ENCODE results near the gene TLCD3A.
"Not testable (repeated sequence)": the region's sequence is repeated elsewhere in the genome, so short reads cannot be mapped to it uniquely, and the experiment has no call there.

The TLCD3A gene

DNA sequence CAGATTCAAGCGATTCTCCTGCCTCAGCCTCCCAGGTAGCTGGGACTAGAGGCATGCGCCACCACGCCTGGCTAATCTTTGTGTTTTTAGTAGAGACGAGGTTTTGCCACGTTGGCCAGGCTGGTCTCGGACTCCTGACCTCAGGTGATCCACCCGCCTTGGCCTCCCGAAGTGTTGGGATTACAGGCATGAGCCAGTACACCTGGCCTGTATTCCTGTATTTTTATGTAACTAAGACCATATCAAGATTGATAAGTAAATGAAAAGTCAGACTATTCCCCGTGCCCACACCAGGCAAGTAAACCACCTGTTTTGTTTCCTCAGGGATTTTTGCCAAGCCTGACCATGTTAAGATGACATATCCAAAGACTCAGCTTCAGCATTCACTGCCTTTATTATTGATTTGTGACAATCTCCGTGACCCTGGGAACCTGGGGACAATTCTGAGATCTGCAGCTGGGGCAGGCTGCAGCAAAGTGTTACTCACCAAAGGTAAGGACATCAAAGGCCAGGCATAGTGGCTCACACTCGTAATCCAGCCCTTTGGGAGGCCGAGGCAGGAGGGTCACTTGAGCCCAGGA, 55.3 kb downstream of the TLCD3A start:
- DNase-seq (ENCODE audit: low read depth in 1 of 2, low spot score in 1 of 2), result no peak

DNA sequence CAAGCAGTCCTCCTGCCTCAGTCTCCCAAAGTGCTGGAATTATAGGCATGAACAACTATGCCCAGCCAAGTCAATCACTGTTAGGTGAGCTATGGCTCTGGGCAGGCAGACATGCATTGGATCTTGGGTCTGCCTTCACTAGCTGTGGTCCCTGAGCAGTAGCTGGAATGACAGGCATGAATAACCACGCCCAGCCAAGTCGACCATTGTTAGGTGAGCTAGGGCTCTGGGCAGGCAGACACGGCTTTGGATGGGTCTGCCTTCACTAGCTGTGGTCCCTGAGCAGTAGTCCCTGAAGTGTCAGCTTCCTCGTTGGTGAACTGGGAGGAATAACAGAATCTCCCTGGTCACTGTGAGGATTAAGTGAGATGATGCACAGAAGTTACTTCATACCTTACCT, 56.2 kb downstream of the TLCD3A start:
- no peak for DNase-seq (ENCODE audit: low read depth in 1 of 2, low spot score in 1 of 2)

DNA sequence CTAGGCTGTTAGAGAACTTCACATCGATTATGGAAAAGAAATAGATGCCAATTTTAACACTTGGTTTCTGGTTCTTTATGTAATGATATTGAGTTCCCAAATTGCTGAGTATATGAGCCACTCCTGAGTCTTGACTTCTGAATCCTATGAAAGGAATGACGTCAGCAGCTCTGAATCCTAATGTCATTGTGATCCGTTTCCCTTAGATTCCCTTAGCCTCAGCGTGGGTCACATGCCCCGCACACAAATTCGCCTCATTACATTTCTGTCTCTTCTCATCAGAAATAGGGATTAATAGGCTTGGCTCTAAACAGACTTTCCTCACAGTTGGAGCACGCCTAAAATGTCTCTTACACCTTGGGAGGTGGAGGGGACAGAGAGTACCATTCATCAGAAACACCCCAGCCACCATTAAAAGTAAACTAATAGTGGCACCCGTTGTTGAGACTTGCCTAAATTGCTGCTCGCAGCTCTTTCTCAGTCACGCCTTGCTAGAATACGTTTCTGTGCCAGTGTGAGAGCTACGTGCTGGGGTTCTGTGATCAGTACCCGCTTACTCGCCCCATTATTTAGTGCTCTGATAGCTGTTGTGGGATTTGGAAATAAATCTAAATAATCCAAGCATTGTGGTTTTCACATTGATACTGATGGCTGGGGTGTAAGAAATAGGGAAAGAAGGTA, 56.9 kb downstream of the TLCD3A start:
- no peak for DNase-seq (ENCODE audit: low read depth in 1 of 2, low spot score in 1 of 2)

DNA sequence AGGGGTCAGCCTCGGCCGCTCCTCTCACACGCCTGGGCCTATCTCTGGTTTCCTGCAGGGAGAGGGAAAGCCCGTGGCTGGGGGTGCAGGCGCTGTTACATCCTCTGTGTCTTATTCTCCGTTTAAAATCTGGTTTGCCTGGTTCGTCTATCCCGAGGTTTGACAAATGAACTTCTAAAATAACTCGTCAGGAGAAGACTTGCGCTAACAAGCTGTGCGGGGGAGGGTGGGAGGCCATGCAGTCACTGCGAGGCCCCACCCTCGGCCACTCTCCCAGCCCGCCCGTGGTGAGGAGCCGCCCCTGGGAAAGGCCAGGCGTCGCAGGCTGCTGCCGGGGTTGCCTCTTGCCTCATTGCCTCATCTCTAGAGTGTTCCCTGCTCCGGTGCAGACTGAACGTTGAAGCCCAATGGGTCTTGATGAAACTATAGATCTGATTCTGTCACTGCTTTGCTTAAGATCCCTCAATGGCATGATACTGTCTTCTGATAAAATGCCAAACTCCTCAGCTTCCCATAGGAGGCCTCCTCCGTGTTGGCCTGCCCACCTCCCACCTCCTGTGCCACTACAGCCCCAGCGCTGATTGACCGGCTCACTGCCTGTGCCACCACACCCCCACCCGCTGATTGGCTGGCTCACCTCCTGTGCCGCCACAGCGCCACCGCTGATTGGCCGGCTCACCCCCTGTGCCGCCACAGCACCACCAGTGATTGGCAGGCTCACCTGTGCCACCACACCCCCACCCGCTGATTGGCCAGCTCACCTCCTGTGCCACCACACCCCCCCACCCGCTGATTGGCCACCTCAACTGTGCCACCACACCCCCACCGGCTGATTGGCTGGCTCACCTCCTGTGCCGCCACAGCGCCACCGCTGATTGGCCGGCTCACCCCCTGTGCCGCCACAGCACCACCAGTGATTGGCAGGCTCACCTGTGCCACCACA, 57.8 kb downstream of the TLCD3A start:
- DNase-seq (ENCODE audit: low read depth in 1 of 2, low spot score in 1 of 2), result not testable (repeated sequence)

DNA sequence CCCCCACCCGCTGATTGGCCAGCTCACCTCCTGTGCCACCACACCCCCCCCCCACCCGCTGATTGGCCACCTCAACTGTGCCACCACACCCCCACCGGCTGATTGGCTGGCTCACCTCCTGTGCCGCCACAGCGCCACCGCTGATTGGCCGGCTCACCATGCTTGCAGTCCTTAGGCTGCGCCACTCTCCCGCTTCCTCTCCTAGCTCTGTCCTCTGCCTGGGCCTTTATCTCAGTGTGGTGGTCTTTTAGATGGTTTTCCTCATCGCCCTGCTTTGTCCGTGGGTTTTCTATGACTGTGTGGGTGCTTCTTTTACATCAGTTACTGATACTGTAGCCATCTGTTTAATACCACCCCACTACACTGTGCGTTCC, 58.5 kb downstream of the TLCD3A start:
- DNase-seq (ENCODE audit: low read depth in 1 of 2, low spot score in 1 of 2), result not testable (repeated sequence)

DNA sequence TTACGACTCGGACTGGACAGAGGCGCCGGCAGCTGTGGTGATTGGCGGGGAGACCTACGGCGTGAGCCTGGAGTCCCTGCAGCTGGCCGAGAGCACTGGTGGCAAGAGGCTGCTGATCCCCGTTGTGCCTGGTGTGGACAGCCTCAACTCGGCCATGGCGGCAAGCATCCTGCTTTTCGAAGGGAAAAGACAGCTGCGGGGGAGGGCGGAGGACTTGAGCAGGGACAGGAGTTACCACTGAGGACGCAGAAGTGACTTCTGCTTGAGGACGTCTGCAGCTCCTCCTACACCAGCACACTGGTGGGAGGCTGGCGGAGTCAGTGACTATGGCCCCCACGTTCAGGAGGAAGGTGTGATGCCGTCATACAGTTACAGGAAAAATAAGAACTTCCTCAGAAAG, 59.4 kb downstream of the TLCD3A start:
- no peak for DNase-seq (ENCODE audit: low read depth in 1 of 2, low spot score in 1 of 2)

GRCh38 chr17:792277-792676, 59.9 kb downstream of the TLCD3A start:
- DNase-seq (ENCODE audit: low read depth in 1 of 2, low spot score in 1 of 2), result no peak

Measured in activated CD4-positive, alpha-beta T cell treated with anti-CD3 and anti-CD28 coated beads, Interleukin-2, amount 50 U/mL, for 24 hours (primary cell).